Psoas muscle (tissue), 8 donors: ENCODE measurements around the gene GALNT15. TPM values are rescaled to one million over a fixed set of nuclear protein-coding genes. Genes with fewer than 3 reads are reported as not detected.

Source experiments
- ATAC-seq, 4 donors: fragments of 200-7000 bp; cut with Tn5 transposase; one replicate each; pipeline ENCODE4 v1.9.1; 2020; ENCODE audit warnings: moderate library complexity in 3 of 4, mild to moderate bottlenecking in 2 of 4
- DNase-seq, 2 donors: peaks; one replicate each; pipeline ENCODE4 v3.0.0-alpha.2; 2020
- H3K27ac ChIP-seq: fragments of 200-600 bp; one replicate; pipeline ENCODE4 v1.8.0; 2022
- H3K27me3 ChIP-seq, 3 donors: fragments of 200-600 bp in 1 of 3; one replicate each; pipeline versions ENCODE4 v1.6.1 to v1.8.0; 2013 to 2022; ENCODE audit warnings: low read length in 2 of 3, mild to moderate bottlenecking in 2 of 3, moderate library complexity in 1 of 3; ENCODE audit not compliant: insufficient read depth in 3 of 3
- H3K36me3 ChIP-seq, 2 donors: fragments of 200-600 bp in 1 of 2; one replicate each; pipeline versions ENCODE4 v1.6.1 to v1.8.0; 2013 to 2022; ENCODE audit warnings: low read depth in 1 of 2, mild to moderate bottlenecking in 1 of 2, moderate library complexity in 1 of 2; ENCODE audit not compliant: insufficient read depth in 1 of 2
- H3K4me1 ChIP-seq: fragments of 200-600 bp; one replicate; pipeline ENCODE4 v1.8.0; 2022
- H3K4me3 ChIP-seq: fragments of 200-600 bp; one replicate; pipeline ENCODE4 v1.8.0; 2022; ENCODE audit warnings: mild to moderate bottlenecking
- H3K9me3 ChIP-seq: fragments of 200-600 bp; one replicate; pipeline ENCODE4 v1.8.0; 2022
- WGBS, 3 donors: extraction: QIAGEN DNeasy Blood & Tissue Kit; methylation state at CpG; one replicate each; pipeline versions ENCODE4 v1.1.6 to v1.1.7; 2013; 5-methylcytosine and 5-hydroxymethylcytosine counted together
- intact Hi-C, 2 donors: fragments of 100-400 bp; cut with DNase I; formaldehyde crosslinking; loops; one replicate each; pipeline versions ENCODE4 v1.11.0 to v1.14.2; 2022
- polyA plus RNA-seq, 3 donors: library from polyadenylated mRNA; stranded (reverse); fragments of 200-250 nt; gene quantifications; one replicate each; pipeline ENCODE4 v1.2.3, GENCODE V29; 2013
- total RNA-seq, 4 donors: library from RNA; stranded (reverse); fragmentation: NEBNext Ultra II Directional in 2 of 4; extraction: Animal tissue kit (Norgen Biotek cat#: 25700) in 2 of 4; gene quantifications; one replicate each; pipeline versions ENCODE4 v1.2.1 to v1.2.4, GENCODE V29; 2021 to 2023
- TF ChIP-seq, protein P1 (sequence below): fragments of 200-600 bp; IDR thresholded peaks from one replicate; pipeline ENCODE4 v1.8.0; 2022; ENCODE audit warnings: antibody characterized with exemption
- donor health status: healthy with polysubstance abuse.
- donor health status: DM: no; HTN: no; CAD: no; lungs with moderate emphysema.
- donor health status: Bipolar disorder and iron deficiency.
- donor health status: healthy.
- donor health status: DM: yes; HTN: yes; CAD: no.
- donor health status: DM: no; HTN: no; CAD: no.
- donor health status: DM: no; HTN: no; CAD: no.
- donor health status: DM: yes; HTN: yes; CAD: no.

The GALNT15 gene
- total and polyA plus RNA-seq, 7 donors: 5.5 to 50.6 (median 25.8) TPM

GRCh38 chr3:16254916-16255315 is 80.4 kb downstream of the GALNT15 start:
- H3K27me3 ChIP-seq: no peaks in the 10 kb centered on the region
- no peaks in the 10 kb centered on the region for H3K9me3 ChIP-seq
- H3K36me3 ChIP-seq: peaks cover 3 to 13% of the 10 kb centered on the region in 2 donors
- peak; percentile 63 to 78 (median 69) for ATAC-seq
- DNase-seq: no peak
- peaks cover 55% of the 10 kb centered on the region for H3K4me1 ChIP-seq
- H3K4me3 ChIP-seq: no peak overlapping the region
- 17 to 37% (median 31%) methylated on average over 5 of the region's 5 CpGs for WGBS, 3 donors
- H3K27ac ChIP-seq: peak overlapping the region; percentile 76
- intact Hi-C loops: no loop called here
- TF ChIP-seq, protein P1, sequence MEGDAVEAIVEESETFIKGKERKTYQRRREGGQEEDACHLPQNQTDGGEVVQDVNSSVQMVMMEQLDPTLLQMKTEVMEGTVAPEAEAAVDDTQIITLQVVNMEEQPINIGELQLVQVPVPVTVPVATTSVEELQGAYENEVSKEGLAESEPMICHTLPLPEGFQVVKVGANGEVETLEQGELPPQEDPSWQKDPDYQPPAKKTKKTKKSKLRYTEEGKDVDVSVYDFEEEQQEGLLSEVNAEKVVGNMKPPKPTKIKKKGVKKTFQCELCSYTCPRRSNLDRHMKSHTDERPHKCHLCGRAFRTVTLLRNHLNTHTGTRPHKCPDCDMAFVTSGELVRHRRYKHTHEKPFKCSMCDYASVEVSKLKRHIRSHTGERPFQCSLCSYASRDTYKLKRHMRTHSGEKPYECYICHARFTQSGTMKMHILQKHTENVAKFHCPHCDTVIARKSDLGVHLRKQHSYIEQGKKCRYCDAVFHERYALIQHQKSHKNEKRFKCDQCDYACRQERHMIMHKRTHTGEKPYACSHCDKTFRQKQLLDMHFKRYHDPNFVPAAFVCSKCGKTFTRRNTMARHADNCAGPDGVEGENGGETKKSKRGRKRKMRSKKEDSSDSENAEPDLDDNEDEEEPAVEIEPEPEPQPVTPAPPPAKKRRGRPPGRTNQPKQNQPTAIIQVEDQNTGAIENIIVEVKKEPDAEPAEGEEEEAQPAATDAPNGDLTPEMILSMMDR: no peak

- ATAC-seq (no peak), DNase-seq (no peak)
- Histone ChIP-seq H3K27me3 (no peaks in the 10 kb centered on the region), H3K36me3 (peaks cover 3 to 18% of the 10 kb centered on the region in 2 donors), H3K27ac (peak overlapping the region; percentile 76), H3K4me1 (peaks cover 59% of the 10 kb centered on the region), H3K4me3 (no peak overlapping the region), H3K9me3 (no peaks in the 10 kb centered on the region)
- WGBS, 3 donors: 65 to 86% (median 67%) methylated on average over 3 of the region's 3 CpGs
- intact Hi-C loops: no loop called here
- TF ChIP-seq, protein P1: no peak
Observed at GRCh38 chr3:16255326-16255725, 80.8 kb downstream of the GALNT15 start.

- H3K27me3 ChIP-seq: no peaks in the 10 kb centered on the region
- peak overlapping the region; percentile 76 for H3K27ac ChIP-seq
- H3K9me3 ChIP-seq: no peaks in the 10 kb centered on the region
- intact Hi-C loops: no loop called here
- H3K4me3 ChIP-seq: no peak overlapping the region
- H3K36me3 ChIP-seq: peaks cover 3 to 22% of the 10 kb centered on the region in 2 donors
- ATAC-seq: no peak
- no peak for DNase-seq
- TF ChIP-seq, protein P1: no peak
- WGBS, 3 donors: 86 to 88% (median 86%) methylated on average over 5 of the region's 5 CpGs
- H3K4me1 ChIP-seq: peaks cover 62% of the 10 kb centered on the region
Observed at GRCh38 chr3:16255726-16256125, 81.2 kb downstream of the GALNT15 start.

- Histone ChIP-seq H3K27ac (peak overlapping the region; percentile 82), H3K36me3 (peaks cover 9 to 34% of the 10 kb centered on the region in 2 donors), H3K4me1 (peaks cover 65% of the 10 kb centered on the region), H3K9me3 (no peaks in the 10 kb centered on the region), H3K4me3 (no peak overlapping the region), H3K27me3 (no peaks in the 10 kb centered on the region)
- ATAC-seq (no peak), DNase-seq (no peak)
- intact Hi-C loops: no loop called here
- TF ChIP-seq, protein P1: no peak
- WGBS, 3 donors: 58 to 85% (median 58%) methylated on average over 2 of the region's 2 CpGs
Observed at GRCh38 chr3:16257309-16257708, 82.8 kb downstream of the GALNT15 start.

DNA sequence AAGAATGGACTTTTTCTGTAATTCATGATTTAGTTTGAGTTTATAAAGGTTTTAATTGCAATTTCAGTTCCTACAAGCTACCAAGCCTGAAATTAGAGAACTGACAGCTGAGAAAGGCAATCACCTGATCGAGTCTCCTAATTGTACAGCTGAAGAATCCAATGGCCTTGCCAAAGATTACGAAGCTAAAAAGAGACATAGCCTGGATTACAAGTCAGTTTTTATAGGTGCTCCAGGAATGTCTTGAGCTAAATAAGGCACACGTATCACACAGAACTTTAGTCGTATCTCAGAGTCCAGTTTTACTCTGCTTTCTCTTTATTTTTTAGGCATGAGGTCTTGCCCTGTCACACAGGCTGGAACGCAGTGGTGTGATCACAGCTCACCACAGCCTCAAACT is 83.7 kb downstream of the GALNT15 start:
- peak overlapping the region; percentile 82 for H3K27ac ChIP-seq
- no peaks in the 10 kb centered on the region for H3K27me3 ChIP-seq
- peaks cover 71% of the 10 kb centered on the region for H3K4me1 ChIP-seq
- ATAC-seq (peak; percentile 8 to 72 (median 65)), DNase-seq (no peak)
- intact Hi-C loops: no loop called here
- H3K36me3 ChIP-seq: peaks cover 9 to 37% of the 10 kb centered on the region in 2 donors
- no peaks in the 10 kb centered on the region for H3K9me3 ChIP-seq
- TF ChIP-seq, protein P1: no peak
- WGBS, 3 donors: 24 to 46% (median 37%) methylated on average over 5 of the region's 5 CpGs
- H3K4me3 ChIP-seq: peak overlapping the region; percentile 35
